ENCODE measurements around the gene PUSL1. TPM values are rescaled to one million over a fixed set of nuclear protein-coding genes. Genes with fewer than 3 reads are reported as not detected.

PUSL1 gene
- total and polyA plus RNA-seq, 2 experiments from 2014 or later = 41.5 to 55.8 TPM

DNA sequence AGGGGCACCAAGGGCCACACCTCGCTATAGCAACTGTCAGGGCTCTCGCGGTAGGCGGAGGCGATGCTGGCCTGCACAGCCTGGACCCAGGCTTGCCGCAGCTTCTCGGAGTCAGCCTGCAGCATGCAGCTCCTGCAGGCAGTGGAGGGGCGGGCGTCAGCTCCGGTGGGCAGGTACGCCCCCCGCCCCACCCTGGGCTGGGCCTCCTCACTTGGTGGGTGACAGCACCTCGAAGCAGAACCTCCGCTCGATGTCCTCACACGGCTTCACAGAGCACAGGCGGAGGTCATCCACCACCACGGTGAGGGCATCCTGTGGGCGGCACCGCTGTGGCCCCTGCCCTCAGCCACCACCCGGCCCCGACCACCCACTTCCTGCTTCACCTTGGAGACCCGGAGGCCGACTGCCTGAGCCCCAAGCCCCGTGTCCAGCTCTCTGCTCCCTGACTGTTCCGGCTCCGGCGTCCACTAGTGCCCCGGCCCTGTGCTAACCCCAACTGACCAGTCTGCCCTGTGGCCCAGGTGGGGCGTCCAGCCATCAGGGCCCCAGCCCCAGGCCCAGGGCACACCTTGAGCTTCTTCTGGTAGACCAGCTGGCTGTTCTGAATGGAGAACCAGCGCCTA is 10.5 kb upstream of the PUSL1 start:
- Histone ChIP-seq H3K27ac (ENCODE audit: low read depth) (no peak overlapping the region), H3F3A (replicated peaks; ENCODE audit: low read depth) (0 out of 2 replicates have a peak, but pooled peaks cover 8% of the 10 kb centered on the region), H3K79me2 (replicated peaks; ENCODE audit: insufficient read depth) (no peaks in the 10 kb centered on the region), H2AFZ (no peak overlapping the region), H3K4me1 (ENCODE audit: insufficient read depth) (no peaks in the 10 kb centered on the region), H3K9me2 (ENCODE audit: insufficient read depth) (no peaks in the 10 kb centered on the region), H3K36me3 (ENCODE audit: insufficient read depth) (no peaks in the 10 kb centered on the region), H3K27me3 (ENCODE audit: insufficient read depth) (no peaks in the 10 kb centered on the region), H3K4me2 (no peak overlapping the region), H4K20me1 (replicated peaks; ENCODE audit: insufficient read depth) (no peaks in the 10 kb centered on the region), H3K4me3 (no peak overlapping the region)
- Mint-ChIP-seq H3K36me3 (ENCODE audit: low read depth) (no peaks in the 10 kb centered on the region), H3K9me3 (no peaks in the 10 kb centered on the region), H3K4me1 (no peaks in the 10 kb centered on the region), H3K27me3 (ENCODE audit: insufficient read depth, low read depth, poor library complexity) (no peaks in the 10 kb centered on the region), H3K27ac (no peak overlapping the region), H3K4me3 (no peak overlapping the region)
- no peak for ATAC-seq
- no peak for TF ChIP-seq EZH2 (IDR thresholded peaks at IDR 0.05; ENCODE audit: low read depth, unreplicated experiment)
- TF ChIP-seq NANOG (IDR thresholded peaks at IDR 0.05; ENCODE audit: borderline replicate concordance) = no peak
- no peak for TF ChIP-seq STAT1 (IDR thresholded peaks at IDR 0.05; ENCODE audit: unreplicated experiment)
- no peak for TF ChIP-seq EZH2phosphoT487 (IDR thresholded peaks at IDR 0.05; ENCODE audit: unreplicated experiment)
- no peak for TF ChIP-seq POLR2AphosphoS5 (IDR thresholded peaks at IDR 0.05; ENCODE audit: low read depth)
- TF ChIP-seq CREB1 (CRISPR knock-in tag; IDR thresholded peaks at IDR 0.05; ENCODE audit: low read depth) = no peak
- TF ChIP-seq, protein P1, sequence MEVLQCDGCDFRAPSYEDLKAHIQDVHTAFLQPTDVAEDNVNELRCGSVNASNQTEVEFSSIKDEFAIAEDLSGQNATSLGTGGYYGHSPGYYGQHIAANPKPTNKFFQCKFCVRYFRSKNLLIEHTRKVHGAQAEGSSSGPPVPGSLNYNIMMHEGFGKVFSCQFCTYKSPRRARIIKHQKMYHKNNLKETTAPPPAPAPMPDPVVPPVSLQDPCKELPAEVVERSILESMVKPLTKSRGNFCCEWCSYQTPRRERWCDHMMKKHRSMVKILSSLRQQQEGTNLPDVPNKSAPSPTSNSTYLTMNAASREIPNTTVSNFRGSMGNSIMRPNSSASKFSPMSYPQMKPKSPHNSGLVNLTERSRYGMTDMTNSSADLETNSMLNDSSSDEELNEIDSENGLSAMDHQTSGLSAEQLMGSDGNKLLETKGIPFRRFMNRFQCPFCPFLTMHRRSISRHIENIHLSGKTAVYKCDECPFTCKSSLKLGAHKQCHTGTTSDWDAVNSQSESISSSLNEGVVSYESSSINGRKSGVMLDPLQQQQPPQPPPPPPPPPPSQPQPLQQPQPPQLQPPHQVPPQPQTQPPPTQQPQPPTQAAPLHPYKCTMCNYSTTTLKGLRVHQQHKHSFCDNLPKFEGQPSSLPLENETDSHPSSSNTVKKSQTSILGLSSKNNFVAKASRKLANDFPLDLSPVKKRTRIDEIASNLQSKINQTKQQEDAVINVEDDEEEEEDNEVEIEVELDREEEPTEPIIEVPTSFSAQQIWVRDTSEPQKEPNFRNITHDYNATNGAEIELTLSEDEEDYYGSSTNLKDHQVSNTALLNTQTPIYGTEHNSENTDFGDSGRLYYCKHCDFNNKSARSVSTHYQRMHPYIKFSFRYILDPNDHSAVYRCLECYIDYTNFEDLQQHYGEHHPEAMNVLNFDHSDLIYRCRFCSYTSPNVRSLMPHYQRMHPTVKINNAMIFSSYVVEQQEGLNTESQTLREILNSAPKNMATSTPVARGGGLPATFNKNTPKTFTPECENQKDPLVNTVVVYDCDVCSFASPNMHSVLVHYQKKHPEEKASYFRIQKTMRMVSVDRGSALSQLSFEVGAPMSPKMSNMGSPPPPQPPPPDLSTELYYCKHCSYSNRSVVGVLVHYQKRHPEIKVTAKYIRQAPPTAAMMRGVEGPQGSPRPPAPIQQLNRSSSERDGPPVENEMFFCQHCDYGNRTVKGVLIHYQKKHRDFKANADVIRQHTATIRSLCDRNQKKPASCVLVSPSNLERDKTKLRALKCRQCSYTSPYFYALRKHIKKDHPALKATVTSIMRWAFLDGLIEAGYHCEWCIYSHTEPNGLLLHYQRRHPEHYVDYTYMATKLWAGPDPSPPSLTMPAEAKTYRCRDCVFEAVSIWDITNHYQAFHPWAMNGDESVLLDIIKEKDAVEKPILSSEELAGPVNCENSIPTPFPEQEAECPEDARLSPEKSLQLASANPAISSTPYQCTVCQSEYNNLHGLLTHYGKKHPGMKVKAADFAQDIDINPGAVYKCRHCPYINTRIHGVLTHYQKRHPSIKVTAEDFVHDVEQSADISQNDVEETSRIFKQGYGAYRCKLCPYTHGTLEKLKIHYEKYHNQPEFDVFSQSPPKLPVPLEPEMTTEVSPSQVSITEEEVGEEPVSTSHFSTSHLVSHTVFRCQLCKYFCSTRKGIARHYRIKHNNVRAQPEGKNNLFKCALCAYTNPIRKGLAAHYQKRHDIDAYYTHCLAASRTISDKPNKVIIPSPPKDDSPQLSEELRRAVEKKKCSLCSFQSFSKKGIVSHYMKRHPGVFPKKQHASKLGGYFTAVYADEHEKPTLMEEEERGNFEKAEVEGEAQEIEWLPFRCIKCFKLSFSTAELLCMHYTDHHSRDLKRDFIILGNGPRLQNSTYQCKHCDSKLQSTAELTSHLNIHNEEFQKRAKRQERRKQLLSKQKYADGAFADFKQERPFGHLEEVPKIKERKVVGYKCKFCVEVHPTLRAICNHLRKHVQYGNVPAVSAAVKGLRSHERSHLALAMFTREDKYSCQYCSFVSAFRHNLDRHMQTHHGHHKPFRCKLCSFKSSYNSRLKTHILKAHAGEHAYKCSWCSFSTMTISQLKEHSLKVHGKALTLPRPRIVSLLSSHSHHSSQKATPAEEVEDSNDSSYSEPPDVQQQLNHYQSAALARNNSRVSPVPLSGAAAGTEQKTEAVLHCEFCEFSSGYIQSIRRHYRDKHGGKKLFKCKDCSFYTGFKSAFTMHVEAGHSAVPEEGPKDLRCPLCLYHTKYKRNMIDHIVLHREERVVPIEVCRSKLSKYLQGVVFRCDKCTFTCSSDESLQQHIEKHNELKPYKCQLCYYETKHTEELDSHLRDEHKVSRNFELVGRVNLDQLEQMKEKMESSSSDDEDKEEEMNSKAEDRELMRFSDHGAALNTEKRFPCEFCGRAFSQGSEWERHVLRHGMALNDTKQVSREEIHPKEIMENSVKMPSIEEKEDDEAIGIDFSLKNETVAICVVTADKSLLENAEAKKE (CRISPR knock-in tag; IDR thresholded peaks at IDR 0.05) = no peak
- TF ChIP-seq, protein P2, sequence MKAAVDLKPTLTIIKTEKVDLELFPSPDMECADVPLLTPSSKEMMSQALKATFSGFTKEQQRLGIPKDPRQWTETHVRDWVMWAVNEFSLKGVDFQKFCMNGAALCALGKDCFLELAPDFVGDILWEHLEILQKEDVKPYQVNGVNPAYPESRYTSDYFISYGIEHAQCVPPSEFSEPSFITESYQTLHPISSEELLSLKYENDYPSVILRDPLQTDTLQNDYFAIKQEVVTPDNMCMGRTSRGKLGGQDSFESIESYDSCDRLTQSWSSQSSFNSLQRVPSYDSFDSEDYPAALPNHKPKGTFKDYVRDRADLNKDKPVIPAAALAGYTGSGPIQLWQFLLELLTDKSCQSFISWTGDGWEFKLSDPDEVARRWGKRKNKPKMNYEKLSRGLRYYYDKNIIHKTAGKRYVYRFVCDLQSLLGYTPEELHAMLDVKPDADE (IDR thresholded peaks at IDR 0.05) = no peak
- TF ChIP-seq ZNF331 (CRISPR knock-in tag; IDR thresholded peaks at IDR 0.05; ENCODE audit: low read depth) = no peak
- TF ChIP-seq, protein P3, sequence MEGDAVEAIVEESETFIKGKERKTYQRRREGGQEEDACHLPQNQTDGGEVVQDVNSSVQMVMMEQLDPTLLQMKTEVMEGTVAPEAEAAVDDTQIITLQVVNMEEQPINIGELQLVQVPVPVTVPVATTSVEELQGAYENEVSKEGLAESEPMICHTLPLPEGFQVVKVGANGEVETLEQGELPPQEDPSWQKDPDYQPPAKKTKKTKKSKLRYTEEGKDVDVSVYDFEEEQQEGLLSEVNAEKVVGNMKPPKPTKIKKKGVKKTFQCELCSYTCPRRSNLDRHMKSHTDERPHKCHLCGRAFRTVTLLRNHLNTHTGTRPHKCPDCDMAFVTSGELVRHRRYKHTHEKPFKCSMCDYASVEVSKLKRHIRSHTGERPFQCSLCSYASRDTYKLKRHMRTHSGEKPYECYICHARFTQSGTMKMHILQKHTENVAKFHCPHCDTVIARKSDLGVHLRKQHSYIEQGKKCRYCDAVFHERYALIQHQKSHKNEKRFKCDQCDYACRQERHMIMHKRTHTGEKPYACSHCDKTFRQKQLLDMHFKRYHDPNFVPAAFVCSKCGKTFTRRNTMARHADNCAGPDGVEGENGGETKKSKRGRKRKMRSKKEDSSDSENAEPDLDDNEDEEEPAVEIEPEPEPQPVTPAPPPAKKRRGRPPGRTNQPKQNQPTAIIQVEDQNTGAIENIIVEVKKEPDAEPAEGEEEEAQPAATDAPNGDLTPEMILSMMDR (conservative IDR thresholded peaks at IDR 0.05; ENCODE audit: low read depth in 2 of 2) = no peak
- no peak for TF ChIP-seq JUNB (IDR thresholded peaks at IDR 0.05; ENCODE audit: unreplicated experiment)
- TF ChIP-seq ZNF114 (CRISPR knock-in tag; IDR thresholded peaks at IDR 0.05) = no peak
- DNase-seq (ENCODE audit: low spot score) = no peak

Data from GM23338 (cell line).